OCI-LY7 (cell line): Measurements from ENCODE around the gene VPS13D.

Source experiments
- CTCF ChIP-seq: fragments of 200-600 bp; sonication (generic); conservative IDR thresholded peaks from 2 replicates; pipeline ENCODE4 v1.5.1; 2014; ENCODE audit warnings: mild to moderate bottlenecking, antibody characterized with exemption, low read length, moderate library complexity, mixed read lengths
- EZH2phosphoT487 ChIP-seq: fragments of 200-600 bp; sonication (generic); IDR thresholded peaks from 2 replicates; pipeline ENCODE4 v1.6.1; 2018; ENCODE audit warnings: low read depth, borderline replicate concordance, mild to moderate bottlenecking, mixed run types, antibody characterized with exemption, low read length, moderate library complexity, mixed read lengths

DNA sequence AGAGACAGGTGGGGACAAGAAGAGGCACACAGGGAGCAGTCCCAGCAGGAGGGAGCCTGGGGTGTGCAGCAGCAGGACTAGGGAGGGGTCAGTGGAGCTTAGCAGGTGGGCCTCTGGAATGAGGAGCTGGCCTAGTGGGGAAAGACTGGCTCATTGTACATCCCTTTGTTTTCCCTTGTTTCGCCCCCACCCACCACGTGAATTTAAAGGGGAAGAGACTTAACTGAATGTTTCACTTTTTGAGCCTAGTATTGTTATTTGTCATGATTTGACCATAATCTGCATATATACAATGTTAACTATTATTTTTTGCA, 206.5 kb downstream of the VPS13D start:
- TF ChIP-seq CTCF (no peak), EZH2phosphoT487 (no peak)
